Epidermal melanocyte (primary cell): Measurements from ENCODE around the gene DDR1.
A peak's percentile ranks its signal among the peaks of the same experiment; 100 is the strongest.

Source experiments
- DNase-seq: peaks from one replicate; pipeline ENCODE4 v3.0.0; 2011; ENCODE audit warnings: low spot score; ENCODE audit not compliant: insufficient read length

Gene DDR1

DNA sequence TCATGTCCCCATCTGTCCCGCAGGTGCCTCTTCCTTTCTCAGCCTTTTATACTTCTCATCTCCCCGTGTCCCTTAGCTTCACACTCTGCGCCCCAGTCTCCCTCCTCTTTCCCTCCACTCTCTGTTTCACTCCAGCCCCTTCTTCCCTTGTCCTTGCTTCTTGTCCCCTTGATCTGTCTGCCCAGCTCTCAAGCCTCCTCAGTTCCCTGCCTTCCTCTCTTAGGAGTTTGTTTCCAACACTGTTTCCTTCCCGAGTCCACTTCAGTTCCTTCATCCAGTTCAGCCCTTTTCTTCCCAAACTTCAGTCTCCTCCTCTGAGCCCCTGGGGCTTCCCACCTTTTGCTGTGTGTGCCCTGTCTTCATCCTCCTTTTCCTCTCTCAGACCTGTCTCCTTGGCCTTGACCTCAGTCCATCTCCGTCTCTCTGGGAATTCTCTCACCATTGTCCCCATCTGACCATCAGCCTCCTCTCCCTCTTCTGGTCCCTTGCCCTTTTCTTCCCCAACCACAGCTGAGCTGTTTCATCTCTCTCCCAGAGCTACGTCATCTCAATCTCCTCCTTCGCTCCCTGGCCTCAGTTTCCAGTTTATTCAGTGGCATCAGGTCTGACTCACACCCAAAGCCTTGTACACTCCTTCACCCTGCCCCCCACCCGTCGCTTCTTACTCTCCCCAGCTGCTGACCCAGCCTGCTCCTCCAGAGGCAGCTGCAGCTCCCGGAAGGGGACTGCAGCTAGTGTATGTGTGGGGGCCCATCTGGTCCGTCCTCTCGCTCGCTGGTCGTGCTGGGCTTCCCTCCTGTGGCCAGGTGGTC is 2.7 kb upstream of the DDR1 start:
- no peak for DNase-seq

GRCh38 chr6:30882204-30882758 is 2.0 kb upstream of the DDR1 start:
- DNase-seq = no peak

DNA sequence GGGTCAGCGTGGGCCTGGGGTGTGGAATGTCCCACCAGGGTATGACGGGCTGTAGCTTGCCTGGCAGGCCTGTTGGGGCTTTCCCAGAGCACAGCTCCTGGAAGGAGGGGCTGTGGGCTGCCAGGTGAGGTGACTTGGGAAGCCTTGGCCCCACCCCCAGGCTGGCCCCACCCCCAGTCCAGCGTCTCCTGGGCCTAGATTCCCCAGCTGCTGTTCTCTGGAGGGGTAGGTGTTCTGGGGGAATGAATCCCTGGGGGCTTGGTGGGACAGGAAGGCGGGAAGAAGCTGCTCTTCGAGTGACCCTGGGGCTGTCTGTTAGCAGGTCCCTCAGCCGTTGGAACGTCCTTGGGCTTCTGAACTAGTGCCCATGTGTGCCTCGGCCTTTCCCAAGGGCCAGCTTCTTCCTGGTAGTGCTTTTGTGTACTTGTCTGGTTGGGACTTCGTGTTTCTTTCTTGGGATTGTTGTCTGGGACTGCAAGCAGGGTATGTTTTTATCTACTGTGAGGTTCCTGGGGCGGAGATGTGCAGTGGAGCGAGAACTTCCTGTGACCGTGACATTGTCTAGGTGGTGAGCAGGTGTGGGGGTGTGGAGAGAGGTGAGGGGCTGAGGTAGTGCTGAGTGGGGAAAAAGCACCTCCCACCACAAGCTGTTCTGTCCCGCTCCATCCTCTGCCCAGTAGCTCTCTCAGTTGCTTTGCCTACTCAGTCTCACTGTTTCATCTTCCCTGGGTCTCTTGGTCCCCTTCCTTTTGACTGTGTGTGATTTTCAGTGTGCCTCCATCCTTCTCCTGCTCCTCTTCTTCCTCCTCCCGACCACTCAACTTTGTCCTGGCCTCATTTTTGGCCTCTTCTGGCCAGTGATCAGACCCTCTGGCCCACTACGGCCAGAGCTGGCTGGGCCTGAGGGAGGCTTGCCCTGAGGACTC is 1.3 kb upstream of the DDR1 start:
- DNase-seq = no peak

DNA sequence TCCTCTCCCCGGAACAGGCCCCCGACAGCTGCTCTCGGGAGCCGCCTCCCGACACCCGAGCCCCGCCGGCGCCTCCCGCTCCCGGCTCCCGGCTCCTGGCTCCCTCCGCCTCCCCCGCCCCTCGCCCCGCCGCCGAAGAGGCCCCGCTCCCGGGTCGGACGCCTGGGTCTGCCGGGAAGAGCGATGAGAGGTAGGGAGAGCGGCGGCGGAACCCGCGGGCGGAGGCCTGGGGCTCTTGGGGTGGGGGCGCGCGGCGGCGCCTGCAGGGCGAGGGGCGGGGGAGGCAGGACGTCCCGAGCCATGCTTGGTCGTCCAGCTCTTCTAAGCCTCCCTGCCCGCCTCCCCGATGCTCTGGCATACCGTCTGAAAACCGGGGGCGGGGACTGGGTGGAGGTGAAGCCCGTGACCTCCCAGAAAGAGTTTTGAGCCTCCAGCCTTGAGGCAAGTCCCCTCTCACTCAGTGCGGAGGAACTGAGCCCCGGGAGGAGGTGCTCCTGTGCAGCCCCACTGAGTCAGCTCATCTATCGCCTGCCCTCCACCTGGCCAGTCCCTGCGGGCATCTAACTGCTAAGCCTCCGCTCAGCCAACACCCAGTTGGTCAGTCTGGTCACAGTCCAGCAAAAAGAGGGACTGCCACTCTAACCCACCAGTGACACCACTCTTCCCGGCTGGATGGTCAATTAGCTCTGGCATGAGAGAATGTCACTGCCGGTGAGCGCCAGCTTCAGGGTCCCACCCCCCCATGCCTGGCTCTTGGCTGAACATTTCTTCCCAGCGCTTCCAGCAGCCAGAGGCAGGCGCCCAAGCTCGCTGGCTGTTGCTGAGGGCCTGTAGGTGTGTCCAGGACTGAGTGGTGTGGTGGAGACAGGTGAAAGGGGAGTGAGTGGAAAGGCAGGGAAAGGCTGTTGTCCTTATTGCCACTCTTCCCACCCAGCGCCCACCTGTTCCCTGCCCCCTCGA is 482 bp downstream of the DDR1 start:
- no peak for DNase-seq

DNA sequence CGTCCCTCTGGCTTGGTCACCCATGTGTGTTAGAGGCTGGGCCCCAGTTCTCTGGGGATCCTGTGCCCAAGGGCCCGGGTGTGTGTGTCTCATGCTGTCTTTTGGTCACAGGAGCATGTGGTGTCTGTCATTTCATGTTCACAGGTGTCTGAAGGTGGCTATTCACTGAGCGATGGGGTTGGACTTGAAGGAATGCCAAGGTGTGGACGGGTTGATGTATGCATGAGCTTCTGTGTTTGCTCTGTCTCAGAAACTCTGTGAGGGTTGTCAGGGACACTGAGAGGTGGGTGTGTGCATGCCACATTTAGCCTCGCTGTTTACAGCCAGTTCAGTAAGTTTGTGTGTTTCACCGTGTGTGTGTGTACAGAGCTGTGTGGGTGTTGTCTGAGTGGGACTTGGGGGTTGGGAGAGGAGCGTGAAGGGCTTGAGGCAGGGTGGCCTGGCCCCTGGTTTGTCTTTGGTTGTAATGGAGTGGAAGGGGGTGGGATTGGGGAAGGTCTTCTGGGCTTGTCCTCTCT is 1.2 kb downstream of the DDR1 start:
- no peak for DNase-seq

- peak; percentile 96 for DNase-seq
These were observed 1.9 kb downstream of the DDR1 start for GRCh38 chr6:30885999-30886896.

DNA sequence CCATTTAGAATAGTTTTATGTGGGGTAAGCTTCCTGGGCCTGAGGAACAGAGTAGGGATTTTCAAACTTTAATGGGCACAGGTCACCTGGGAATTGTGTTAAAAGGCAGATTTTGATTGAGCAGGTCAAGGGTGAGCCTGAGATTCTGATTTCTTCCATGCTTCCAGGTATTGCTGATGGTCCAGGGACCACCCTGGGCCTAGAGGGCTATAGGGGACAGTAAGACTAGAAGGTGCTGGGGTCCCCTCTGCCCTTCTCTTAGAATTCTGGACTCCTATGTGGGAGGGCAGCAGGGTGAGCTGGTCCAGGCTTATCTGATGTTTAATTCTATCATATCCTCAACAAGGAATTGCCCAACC is 2.6 kb downstream of the DDR1 start:
- no peak for DNase-seq

GRCh38 chr6:30887901-30888815 is 3.8 kb downstream of the DDR1 start:
- peak; percentile 57 for DNase-seq

- no peak for DNase-seq
These were observed 4.6 kb downstream of the DDR1 start for GRCh38 chr6:30888816-30889495.

DNA sequence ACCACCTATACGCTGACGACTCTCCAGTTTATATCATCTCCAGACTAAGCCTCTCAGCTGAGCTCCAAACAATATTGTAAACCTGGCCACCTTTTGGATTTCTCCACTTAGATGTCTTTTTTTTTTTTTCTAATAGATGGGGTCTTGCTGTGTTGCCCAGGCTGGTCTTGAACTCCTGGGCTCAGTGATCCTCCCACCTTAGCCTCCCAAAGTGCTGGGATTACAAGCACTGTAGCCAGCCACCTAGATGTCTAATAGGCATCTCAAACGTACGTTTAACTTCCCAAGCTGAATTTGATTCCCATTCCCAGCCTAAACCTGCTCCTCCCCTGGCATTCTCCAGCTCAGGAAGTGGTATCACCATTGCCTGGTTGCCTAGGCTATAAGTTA is 5.2 kb downstream of the DDR1 start:
- DNase-seq = no peak

DNA sequence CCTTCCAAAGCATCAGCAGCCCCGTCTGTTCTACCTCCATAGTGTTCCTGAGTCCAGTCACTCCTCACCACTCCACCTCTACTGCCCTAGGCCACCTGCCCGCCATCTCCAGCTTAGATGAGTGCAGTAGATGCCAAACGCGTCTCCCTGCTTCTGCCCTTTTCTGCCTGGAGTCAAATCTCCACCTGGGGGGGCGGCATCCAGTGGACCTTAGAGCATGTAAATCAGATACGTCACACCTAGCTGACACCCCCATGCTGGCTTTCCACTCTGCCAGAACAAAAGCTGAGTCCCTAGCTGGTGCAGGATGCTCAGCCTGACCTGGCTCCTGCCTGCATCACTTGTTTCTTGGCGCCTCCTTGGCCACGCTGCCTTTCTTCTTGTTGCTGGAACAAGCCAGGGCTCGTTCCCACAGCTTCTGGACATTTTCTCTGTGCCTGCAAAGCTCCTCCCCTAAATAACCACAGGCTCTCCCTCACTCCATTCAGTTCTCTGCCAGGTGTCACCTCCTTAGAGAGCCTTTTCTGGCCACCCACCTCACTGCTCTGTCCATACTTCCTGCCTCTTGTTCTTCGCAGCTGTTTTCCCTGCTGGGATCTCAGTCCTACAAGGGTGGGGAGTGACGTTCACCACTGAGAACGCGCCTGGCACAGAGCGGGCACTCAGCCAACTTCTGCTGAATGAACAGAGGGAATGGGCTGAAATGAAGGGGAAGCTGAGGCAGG is 5.8 kb downstream of the DDR1 start:
- no peak for DNase-seq

DNA sequence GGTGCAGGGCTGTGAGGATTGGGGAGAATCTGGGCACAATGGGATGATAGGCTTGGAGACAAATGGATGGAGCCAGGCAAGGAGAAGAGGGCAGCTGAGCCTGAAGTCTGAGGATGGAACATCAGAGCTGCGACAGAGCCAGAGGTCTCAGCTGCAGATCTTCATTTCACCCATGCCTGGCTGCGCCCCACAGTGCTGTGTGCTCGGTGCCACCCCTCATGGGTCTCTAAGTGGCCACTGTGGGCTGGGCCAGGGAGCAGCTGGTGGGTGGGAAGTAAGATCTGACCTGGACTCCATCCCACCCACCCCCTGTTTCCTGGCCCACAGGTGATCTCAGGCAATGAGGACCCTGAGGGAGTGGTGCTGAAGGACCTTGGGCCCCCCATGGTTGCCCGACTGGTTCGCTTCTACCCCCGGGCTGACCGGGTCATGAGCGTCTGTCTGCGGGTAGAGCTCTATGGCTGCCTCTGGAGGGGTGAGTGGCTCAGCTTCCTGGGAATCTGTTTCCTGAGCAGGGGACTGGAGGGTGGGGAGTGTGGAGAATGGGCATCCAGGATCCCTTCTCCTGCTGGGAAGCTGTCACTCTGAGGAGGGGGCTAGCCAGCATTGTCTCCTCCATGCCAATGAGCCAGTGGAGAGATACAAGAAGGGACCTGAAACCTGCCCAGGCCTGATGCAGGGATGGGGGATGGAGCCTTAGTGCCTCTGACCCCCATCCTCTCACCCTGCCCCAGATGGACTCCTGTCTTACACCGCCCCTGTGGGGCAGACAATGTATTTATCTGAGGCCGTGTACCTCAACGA is 6.5 kb downstream of the DDR1 start:
- DNase-seq = no peak

GRCh38 chr6:30891450-30891723 is 7.1 kb downstream of the DDR1 start:
- no peak for DNase-seq

GRCh38 chr6:30891816-30892538 is 7.7 kb downstream of the DDR1 start:
- DNase-seq = no peak

- DNase-seq = no peak
These were observed 8.8 kb downstream of the DDR1 start for GRCh38 chr6:30893001-30893591.

DNA sequence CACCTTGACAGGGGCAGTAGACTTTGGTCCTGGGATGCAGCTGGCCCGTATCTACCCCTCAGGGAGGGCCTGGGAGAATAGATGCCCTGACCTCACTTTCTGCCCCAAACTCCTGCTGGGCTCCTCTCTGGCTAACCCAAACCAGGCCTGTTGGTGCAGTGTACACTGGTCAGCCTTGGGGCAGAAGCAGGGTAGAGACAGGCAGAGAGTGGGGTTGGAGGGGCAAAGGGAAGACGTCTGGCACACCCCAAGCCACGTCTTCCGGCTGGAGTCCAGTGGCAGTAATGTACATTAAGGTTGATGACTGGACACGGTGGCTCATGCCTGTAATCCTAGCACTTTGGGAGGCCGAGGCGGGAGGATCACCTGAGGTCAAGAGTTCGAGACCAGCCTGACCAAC is 9.3 kb downstream of the DDR1 start:
- DNase-seq = no peak
